ENCODE results near the gene NUMB.

Gene NUMB

DNA sequence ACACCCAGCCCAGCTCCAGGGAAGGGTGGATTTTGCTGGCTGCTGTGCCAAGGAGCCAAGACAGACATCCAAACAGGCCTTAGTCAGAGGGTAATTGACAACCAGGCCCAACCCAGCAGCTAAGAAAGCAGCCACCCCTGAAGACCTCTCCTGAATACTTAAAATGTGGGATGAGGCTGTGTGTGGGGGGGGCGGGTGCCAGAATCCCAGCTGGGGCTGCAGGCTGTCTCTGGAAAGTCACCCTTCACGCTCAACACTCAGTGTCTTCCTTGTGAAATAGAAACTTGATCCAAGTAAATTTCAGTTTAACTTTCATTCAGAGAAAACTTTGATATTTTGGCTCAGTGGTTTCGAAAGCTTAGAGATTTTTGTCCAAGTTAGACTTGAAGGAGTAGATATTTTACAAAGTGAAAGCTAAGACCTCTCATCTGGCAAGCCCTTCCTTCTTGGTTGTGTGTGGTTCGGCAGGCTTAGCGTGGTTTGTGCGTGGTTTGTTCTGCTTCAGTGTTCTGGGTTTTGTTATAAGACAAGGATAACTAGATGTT lies 215.9 kb downstream of the NUMB start:
- DNase-seq = no peak

DNA sequence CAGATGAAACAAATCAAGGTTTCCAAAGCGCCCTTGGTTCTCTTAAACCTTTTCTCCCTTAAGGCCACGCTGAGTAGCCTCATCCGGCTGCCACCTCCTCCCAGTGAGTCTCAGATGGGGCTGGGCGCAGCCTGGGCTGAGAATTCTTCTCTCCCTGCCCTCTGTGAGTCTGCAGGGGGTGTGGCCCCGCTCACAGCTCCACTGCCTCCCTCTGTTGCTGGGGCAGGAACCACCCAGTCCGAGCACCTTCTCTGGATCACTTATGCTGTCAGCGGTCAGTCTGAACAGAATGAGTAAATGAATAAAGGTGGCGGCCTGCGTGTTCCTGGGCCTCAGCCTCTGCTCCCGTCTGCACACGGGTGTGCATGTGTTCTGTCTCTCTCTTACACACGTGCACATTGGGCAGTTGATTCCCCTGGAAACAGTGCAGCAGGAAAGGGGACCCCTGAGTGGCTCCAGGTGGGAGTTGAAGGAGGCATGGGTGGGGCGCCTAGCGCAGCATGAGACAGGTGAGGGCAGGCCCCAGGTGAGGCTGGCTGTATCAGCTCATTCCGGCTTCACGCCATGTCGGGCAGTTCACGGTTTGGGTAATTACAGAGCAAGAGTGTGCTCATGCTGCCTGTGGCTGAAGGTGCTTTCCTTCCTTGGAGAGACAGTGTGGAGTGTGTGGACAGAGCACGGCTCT lies 216.7 kb downstream of the NUMB start:
- DNase-seq = no peak

DNA sequence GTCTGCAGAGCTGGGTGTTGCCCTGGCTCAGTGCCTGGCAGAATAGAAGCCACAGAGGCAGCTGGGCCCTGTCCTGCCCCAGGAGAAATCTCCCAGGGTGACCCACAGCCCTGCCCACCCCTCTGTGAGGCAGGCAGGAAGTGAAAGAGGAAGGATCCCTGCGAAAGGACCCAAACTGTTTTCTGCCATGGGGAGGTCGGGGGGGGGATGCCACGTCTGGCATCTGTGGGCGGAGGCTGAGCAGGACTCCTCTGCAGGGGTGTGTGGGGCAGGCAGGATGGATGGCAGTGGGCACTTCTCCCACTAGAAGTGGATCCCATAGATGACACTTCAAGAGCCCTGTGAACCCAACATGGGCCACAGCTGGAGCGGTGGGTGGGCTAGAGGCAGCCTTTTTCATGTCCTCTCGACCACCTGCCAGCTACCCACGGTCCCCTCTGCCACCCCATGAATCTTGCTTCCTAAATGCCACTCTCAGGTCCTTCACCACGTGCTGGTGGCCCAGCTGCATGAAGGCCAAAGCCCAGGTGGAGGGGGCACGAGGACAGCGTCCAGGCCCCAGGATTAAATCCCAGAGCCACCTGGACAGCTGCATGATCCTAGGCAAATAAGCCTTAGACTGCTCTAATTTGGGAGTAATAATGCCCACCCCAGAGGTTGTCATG lies 217.4 kb downstream of the NUMB start:
- peak; percentile 28 to 58 for DNase-seq

DNA sequence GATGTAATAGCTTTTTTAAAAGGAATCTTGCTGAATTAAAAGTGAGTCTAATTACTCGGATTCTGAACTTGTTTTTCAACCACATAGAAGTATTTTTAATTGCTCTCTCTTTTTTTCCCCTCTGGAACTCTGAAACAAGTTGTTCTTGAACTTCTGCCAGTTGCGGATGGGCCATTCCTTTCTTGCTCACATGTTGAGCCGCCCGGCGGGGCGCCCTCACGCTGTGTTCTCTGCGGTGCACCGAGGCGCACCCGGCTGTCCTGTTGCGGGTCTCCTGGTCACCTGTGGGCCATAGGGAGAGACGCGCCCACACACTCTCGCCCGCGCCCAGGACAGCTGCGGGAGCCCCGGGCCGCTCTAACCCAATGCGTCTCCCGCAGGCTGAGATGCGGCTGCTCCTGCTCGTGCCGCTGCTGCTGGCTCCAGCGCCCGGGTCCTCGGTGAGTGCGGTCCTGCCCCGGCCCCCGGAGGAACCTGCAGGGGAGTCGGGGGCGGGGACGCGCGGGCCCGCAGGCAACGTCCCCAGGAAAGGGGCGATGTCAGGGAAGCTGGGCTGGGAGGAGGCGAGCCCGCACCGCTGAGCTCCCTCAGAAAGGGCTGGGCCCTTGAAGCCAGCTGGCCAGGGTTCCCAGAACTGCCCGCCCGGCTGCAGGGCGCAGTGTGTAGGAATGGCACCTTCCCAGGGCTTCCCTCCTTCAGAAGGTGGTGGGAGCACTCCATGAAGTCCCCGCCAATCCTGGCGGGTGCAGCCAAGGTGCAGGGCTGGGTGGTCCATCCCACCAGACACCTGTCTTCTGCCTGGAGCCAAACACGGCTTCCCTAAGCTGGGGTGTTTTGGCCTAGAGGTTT lies 218.7 kb downstream of the NUMB start:
- DNase-seq = peak in 1 of 2 experiments; percentile 25

DNA sequence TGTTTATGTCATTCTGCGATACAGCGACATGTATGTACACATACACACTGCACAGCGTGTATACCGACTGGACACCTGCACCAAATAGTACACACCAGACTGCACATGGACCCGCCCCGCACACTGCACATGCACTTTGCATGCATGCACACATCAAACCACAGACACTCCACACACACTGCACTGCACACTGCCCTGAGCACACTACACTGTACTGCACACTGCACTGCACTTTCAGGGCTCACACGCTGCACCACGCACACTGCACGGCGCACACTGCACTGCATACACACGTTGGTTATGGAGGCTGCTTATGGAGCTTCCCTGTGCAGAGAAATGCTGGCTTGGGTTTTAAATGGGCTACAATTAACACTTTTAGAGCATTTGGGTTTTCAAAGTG lies 219.4 kb downstream of the NUMB start:
- DNase-seq = no peak

DNA sequence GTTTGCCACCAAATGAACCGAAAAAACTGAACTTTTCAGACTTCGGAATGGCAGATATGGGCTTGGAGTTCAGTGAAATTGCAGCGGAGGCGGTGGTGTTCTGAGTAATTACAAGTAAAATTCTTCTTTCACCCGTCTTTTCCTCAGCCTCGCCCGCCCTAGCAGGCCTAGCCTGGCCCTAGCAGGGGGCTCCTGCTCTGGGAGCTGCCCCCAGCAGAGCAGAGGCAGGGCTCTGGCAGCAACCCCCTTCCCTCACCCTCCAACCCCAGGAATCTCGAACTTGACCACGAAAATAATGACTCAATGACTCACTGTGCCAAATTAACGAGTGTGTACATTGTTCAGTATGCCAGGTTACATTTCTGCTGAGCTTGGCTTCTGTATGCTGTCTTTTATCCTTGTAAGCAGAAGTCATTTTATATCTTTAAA lies 219.9 kb downstream of the NUMB start:
- no peak for DNase-seq

DNA sequence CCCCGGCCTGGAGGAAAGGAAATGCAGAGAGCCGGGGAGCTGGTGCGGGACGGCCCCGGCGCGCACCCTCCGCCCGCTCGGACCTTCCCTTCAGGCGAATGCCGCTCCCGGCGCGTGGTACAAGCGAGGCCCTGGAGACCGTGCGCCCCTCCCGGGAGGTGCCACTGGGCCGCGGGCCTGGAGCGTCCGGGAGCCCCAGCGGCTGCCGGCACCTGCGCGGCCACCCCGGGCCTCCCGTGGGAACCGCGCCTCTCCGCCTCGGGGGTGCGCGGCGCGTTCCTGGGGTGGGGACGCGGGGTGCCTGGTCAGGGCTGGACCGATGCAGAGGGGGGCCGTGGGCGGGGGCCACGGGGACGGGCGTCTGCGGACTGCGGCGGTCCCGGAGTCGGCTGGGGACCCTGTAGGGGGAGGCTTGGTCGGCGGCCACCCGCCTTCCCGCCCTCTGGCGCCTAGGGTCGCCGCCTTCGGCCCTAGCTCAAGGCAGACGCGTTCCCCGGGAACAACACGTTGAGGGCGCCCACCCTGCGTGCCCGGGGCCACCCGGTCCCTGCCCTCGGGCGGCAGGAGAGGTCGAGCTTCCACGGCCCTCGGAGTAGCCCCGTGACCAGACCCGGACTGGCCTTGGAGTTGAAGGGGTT lies 220.4 kb downstream of the NUMB start:
- DNase-seq = peak in 1 of 2 experiments; percentile 31

DNA sequence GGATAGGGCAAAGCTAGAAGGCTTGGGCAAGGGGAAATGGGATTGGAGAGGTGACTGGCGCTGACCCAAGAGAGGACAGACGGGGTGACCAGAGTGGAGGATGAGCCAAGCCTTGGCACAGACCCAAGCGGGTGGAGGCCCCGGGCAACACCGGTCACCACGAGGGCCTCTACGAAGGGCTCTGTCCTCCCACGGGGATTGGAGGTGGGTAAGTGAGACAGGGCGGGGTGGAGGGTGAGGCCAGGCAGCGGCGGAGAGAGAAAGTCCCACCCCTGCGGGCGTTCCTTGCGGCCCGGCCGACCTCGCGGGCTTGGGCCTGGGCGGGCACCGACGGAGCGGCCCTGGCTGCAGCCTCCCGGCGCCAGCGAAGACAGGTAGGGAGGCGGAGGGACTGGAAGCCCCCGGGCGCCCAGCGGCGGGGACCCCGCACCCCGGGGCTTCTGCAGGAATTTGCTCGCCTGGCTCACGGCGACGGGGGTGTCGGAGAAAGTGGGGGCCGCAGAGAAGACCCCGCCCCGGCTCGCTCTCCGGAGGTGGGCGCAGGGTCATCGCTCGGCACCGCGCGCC lies 221.0 kb downstream of the NUMB start, which contains the start of gene PAPLN:
PAPLN (plus strand) TSS at position 288 of the 567 bp plus-strand sequence. CDS start 2,273 bp downstream, outside the sequence.
- peak in 1 of 2 experiments; percentile 21 for DNase-seq

DNA sequence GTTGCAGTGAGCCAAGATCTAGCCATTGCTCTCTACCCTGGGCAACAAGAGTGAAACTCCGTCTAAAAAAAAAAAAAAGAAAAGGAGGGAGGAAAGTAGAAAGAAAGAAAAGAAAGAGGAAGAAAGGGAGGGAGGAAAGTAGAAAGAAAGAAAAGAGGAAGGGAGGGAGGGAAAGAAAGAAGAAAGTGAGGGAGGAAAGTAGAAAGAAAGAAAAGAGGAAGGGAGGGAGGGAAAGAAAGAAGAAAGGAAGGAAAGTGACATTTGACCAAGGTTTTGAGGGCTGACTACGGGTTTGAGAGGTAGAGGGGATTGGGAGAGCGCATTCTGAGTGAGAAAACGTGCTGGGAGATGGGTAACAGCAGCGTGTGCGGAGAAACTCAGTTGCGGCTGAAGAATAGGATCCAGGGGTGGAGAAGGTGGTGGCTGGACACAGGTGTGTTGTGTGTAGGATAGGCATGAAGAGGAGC lies 221.6 kb downstream of the NUMB start:
- no peak for DNase-seq

DNA sequence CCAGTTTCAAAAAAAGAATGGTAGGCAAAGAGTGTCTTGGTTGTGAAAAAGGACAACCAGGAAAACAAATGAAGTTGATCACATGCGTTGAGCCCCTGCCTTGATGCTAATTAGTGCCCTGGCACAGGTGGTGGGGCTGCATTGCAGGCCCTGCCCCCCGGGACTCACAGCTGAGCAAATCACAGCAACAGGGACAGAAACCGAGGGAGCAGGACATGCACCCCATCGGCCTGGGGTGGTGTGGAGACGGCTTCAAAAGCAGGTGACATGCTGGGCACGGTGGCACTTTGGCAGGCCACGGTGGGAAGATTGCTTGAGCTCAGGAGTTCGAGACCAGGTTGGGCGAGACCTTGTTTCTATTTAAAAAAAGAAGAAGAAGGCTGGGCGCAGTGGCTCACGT lies 222.2 kb downstream of the NUMB start:
- peak in 1 of 2 experiments; percentile 50 for DNase-seq

DNA sequence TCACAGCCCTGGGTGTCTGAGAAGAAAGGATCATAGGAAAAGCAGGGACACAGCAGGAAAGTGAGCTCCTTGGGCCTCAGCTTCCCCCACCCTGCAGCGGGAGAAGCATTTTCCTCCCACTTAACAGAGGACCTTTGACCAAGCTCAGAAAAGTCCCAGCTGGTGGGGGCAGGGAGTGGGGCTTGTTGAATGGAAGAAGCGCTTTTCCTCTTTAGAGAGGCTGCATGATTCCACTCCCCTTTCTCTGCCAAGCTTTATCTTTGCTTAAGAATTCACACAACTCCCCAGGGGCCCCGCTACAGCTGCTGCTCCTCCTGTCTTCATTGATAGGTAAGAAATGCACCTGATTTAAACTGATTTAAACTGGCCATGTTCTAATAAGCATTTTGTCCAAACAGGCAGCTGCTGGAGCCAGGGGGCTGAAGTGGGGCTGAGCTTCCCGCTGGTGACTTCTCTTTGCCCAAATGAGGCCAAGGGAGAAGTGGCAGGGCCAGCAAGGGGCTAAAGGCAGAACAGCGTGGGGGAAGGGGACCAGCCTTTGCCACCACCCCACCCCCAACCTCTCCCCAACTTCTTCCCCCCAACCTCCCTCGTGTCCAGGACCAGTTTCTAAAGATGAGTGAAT lies 222.7 kb downstream of the NUMB start:
- peak; percentile 82 to 91 for DNase-seq

DNA sequence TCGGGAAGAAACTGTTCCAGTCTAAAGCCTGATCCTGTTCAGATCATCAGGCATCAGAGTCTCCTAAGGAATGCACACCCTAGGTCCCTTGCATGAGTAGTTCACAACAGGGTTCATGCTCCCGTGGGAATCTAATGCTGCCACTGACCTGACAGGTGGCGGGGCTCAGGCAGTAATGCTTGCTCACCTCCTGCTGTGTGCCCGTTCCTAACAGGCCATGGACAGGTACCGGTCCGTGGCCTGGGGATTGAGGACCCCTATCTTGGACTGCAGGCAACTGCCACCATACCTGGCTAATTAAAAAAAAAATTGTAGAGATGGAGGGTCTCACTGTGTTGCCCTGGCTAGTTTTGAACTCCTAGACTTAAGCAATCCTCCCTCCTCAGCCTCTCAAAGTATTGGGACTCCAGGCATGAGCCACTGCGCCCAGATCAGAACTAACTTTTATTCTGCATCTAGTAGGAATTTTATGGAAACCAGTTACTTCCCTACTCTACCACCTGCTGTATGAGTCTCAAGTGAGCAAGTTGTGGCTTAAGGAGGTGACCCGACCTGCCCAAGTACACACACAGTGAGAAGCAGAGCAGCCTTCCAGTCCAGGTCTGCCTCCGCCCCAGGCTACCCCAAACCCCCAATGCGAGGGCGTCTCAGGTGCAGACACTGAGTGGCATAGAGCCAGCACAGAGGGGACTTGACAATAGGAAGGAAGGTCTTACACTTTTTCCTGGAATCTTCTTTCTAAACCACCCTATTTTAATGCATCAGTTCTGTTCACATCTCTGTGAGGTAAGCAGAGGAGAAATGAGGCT lies 223.6 kb downstream of the NUMB start:
- DNase-seq = no peak

DNA sequence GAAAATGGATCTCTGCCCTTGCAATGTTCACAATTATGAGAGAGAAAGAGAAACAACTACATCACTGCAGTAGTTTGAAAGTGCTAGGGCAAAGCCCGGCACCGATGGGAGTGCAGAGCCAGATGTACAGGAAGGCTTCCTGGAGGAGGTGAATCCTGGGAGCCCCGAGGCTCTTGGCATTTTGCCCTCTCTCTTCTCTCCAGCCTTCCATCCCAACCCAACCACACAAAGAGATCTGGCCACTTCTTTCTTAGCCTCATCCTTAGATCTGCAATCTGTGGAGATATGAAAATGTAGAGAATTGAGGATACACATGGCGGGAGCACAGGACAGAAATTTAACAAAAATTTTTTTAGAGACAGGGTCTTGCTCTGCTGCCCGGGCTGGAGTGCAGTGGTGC lies 224.3 kb downstream of the NUMB start:
- DNase-seq = no peak

DNA sequence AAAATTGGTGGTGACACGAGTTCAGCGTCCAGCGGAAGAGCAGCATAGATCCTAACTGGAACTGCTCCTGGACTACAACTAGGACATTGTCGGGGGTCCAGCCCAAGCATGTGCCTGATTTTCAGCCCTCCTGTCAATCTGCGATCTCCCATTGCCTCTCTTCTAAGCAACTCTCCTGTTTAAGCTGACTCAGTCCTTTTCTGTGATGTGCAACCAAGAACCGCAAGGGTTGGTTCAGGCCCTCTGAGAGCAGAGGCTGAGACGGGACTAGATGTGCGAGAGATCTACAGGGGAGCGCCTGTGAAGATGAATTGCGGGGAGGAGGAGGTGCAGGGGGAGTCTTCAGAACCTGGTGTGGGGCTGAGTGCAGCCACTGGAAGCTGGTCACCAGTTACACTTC lies 224.8 kb downstream of the NUMB start:
- DNase-seq = no peak

DNA sequence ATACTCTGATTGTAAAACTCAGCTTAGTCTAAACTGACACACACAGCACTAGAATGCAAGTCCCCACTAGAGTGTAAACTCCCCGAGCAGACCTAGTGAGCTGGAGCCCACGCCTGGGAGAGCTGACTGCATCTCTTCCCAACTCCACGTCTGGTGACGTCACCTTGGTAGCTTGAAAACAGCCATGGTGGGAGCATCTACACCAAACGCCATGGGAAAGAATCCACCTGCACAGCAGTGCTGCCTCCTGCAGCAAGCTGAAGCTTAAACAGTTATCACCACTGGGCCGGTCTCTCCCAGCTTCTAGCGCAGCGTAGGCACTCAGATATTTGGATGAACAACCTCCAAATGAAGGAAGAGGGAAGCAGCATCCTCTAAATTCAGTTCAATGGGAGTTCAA lies 225.4 kb downstream of the NUMB start:
- DNase-seq = no peak

DNA sequence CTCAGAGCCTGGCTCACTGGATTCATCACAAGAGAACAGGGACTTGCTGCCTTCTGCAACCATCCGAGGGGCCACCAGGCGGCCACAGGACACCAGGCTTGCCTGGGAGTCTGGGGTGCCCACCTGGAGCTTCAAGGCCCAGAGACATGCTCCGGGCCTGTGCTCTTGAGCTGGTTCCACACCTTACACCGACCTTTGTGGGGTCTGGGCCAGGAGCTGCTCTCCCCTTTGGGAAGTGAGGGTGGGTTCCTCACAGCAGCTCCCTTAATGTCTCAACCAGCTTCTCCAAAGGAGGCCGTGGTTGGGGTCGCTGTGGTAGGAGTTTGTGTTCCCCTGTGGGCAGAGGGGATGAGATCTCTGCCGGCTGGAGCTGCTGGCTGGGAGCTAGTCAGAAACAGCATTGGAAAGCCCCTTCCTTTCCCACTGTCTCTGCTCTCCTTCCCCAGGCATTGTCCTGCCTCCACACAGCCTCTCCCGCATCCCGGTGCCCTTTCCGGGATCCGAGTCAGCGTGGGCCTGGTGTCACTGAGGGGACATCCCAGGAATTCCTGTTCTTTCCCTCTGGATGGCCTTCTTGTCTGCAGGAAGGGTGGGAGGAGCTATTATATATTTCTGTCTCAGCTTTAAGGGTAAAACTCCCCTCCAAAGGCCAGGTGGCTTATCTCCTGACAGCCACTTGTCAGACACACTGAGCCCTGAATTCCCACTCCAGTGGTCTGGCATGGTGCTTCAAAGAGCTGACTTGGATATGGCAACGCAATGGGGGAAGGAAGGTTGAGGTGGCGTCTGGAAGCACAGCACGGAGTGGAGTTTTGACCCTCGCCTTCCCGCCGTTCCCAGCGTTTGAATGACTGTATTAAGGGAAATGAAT lies 226.1 kb downstream of the NUMB start:
- peak; percentile 75 to 92 for DNase-seq

DNA sequence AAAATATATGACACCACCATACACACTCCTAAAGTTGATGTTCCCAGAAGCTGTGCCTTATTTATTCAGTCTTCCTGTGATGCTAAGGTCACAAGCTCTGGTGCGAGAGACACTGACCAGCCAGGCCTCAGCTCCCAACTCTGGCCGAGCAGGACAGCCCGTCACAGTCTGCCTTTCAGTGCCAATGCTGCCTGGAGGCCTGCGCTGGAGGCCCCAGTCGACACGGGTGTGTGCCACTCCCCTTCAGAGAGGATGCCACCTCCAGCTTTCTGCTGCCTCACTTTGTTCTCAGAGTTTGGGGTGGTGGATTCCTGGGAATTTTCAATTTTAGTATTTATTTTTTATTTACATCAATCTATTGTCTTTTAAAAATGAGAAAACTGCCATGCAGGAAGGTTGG lies 228.3 kb downstream of the NUMB start:
- no peak for DNase-seq

DNA sequence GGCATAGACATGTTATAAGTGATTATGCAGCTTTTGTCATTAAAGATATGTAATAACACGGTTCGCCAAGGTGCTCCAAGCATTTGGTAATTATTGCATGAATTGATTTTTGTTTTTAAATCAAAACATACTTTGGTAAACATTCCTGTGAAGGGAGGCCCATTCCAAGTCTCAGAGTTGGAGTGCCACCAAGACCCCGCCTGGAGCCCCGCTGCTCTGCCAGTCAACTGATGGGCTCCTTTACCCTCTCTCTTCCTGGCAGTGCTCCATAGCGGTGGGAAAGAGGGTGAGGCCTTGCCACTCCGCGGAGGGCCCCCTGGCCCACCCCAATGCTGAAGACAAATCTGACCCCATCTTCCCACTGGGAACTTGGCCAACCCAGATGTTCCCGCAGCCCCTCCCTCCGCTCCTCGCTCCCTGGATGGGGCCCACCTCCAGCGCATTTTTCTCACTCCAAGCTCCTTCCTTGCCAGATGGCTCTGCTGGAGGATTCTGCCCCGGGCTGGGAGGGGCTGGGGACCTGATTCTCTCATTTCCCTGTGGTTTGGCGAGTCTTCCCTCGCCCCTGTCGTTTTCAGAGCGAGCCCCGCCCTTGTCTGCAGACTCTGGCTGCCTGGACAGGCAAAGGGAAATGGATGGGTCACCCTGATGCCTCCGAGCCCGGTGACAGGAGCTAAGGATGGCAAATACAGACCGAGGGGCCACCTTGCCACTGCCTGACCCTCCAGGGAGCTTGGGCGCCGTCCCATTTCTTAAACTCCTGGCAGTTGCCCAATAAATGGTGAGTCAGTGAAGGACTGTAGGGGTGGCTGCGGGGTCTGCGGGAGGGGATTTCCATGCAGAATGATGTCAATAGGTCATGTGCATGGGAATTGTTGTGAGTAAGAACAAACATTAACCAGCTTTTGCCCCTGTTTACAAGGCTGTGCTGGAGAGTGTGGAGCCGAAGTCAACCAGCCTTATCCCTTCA lies 230.2 kb downstream of the NUMB start:
- DNase-seq = peak; percentile 97

DNA sequence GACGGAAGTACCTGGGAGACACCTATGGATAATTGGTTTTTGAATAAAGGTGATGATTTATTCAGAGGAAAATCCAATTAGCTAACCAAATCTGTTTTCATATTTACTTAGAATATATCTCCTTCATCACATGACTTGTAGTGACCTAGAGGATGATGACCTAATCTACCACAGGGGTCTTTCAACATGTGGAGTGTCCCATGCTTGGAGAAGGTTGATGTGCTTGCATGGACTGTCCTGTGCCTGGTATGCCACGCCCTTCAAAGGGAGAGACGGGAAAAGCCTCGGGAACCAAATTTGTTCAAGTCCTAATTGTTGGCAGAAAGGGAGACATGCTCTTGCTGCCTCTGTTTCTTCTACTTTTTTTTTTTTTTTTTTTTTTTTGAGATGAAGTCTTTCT lies 232.8 kb downstream of the NUMB start:
- DNase-seq = no peak
